HL-60 (cell line): ENCODE results near the gene ALG12.

ENCODE experiments used
- CTCF ChIP-seq: IDR thresholded peaks from one replicate; pipeline ENCODE4 v1.5.1; 2011; ENCODE audit warnings: low read length, control low read depth, inconsistent platforms; ENCODE audit not compliant: insufficient read depth
- POLR2AphosphoS5 ChIP-seq: IDR thresholded peaks from 2 replicates; pipeline ENCODE4 v1.6.1; 2012; ENCODE audit warnings: low read depth

GRCh38 chr22:49853981-49854831 lies 64.0 kb downstream of the ALG12 start:
- TF ChIP-seq CTCF (no peak), POLR2AphosphoS5 (no peak)
